Osteocyte (in vitro differentiated cells): ENCODE data around the gene FNDC10. TPM values are rescaled to one million over a fixed set of nuclear protein-coding genes. Genes with fewer than 3 reads are reported as not detected.

ENCODE experiments used
- DNase-seq: peaks from one replicate; pipeline ENCODE4 v3.0.0; 2021; ENCODE audit warnings: mixed read lengths; ENCODE audit not compliant: unreplicated experiment; ENCODE audit errors: extremely low spot score
- H3K27ac Mint-ChIP-seq: one replicate; pipeline ENCODE4 v1.8.0; 2021; ENCODE audit warnings: mild to moderate bottlenecking, mixed read lengths; ENCODE audit not compliant: unreplicated experiment
- H3K27me3 Mint-ChIP-seq: one replicate; pipeline ENCODE4 v1.8.0; 2021; ENCODE audit warnings: mixed read lengths; ENCODE audit not compliant: unreplicated experiment
- H3K36me3 Mint-ChIP-seq: one replicate; pipeline ENCODE4 v1.8.0; 2021; ENCODE audit warnings: mixed read lengths; ENCODE audit not compliant: unreplicated experiment
- H3K4me1 Mint-ChIP-seq: one replicate; pipeline ENCODE4 v1.8.0; 2021; ENCODE audit warnings: mixed read lengths; ENCODE audit not compliant: unreplicated experiment
- H3K4me3 Mint-ChIP-seq: one replicate; pipeline ENCODE4 v1.8.0; 2021; ENCODE audit warnings: mild to moderate bottlenecking, moderate library complexity, mixed read lengths; ENCODE audit not compliant: unreplicated experiment
- H3K9me3 Mint-ChIP-seq: one replicate; pipeline ENCODE4 v1.8.0; 2021; ENCODE audit warnings: mixed read lengths; ENCODE audit not compliant: unreplicated experiment
- total RNA-seq: library from RNA; stranded (reverse); gene quantifications from 2 replicates; pipeline ENCODE4 v1.2.1, GENCODE V29; 2021
- TF ChIP-seq, protein P1 (sequence below): fragments of 200-600 bp; sonication (generic); IDR thresholded peaks from 2 replicates; pipeline ENCODE4 v1.5.0; 2021; ENCODE audit warnings: antibody characterized with exemption, mild to moderate bottlenecking, moderate library complexity

The FNDC10 gene
- total RNA-seq, 1 donor from 2014 or later: 25.6 TPM

DNA sequence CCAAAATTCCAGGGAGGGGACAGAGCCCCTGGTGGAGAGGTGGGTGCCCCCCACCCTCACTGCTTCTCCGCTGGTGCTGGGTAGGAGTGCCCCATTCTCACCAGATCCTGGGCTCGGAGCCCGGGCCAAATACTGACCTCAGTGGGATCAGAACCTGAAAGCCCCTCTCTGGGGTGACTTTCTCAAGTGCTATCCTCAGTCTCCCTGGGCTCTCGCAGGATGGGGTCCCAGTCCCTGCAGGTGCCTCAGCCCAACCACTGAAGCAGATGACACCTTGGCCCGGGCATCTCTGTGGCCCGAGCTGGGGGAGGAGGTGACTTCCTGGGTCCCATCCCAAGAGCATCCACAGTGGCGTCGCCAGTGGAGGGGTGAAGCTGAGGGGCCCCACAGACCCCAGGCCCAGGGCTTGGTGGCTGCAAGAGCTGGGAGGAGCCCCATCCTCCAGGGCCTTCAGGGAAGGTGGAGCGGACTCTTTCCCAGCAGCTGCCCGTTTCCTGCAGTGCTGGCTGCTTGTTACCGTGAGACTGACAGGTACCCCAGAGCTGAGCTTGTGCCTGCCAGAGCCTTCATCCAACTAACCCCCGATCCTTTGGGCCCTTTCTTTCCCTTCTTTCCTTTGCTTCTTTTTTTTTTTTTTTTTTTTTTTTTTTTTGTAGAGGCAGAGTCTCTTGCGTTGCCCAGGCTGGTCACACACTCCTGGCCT lies 3.9 kb upstream of the FNDC10 start:
- Mint-ChIP-seq H3K27ac (no peak overlapping the region), H3K9me3 (no peaks in the 10 kb centered on the region), H3K36me3 (no peaks in the 10 kb centered on the region), H3K4me1 (peaks cover 2% of the 10 kb centered on the region), H3K27me3 (no peaks in the 10 kb centered on the region), H3K4me3 (no peak overlapping the region)
- DNase-seq: no peak
- TF ChIP-seq, protein P1, sequence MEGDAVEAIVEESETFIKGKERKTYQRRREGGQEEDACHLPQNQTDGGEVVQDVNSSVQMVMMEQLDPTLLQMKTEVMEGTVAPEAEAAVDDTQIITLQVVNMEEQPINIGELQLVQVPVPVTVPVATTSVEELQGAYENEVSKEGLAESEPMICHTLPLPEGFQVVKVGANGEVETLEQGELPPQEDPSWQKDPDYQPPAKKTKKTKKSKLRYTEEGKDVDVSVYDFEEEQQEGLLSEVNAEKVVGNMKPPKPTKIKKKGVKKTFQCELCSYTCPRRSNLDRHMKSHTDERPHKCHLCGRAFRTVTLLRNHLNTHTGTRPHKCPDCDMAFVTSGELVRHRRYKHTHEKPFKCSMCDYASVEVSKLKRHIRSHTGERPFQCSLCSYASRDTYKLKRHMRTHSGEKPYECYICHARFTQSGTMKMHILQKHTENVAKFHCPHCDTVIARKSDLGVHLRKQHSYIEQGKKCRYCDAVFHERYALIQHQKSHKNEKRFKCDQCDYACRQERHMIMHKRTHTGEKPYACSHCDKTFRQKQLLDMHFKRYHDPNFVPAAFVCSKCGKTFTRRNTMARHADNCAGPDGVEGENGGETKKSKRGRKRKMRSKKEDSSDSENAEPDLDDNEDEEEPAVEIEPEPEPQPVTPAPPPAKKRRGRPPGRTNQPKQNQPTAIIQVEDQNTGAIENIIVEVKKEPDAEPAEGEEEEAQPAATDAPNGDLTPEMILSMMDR: no peak

DNA sequence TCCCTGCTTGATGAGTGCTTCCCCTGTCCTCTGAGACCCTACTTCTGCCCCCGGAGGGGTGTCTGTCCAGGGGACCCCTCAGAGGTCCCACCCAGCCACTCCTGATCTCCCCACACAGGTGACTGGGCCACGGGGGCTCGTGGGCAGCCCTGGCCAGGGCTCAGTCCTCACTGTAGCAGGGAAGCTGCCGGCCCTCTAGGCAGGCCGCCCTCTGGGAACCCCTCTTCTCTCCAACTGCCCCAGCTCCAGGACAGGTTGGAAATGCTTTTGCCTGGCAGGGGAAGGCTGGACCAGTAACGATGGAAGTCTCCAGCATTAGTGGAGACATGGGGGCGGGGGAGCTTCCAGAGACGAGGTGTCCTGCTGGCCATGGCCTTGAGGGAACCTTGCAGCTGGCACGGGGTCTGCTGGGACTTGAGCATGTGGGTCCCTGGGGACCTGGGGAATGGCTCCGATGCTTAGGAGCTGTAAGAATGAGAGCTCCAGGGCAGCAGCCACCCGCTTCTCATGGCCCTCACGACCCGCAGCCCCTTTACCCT lies 3.1 kb upstream of the FNDC10 start:
- Mint-ChIP-seq H3K4me3 (no peak overlapping the region), H3K4me1 (peaks cover 4% of the 10 kb centered on the region), H3K36me3 (no peaks in the 10 kb centered on the region), H3K27me3 (no peaks in the 10 kb centered on the region), H3K9me3 (no peaks in the 10 kb centered on the region), H3K27ac (no peak overlapping the region)
- DNase-seq: peak; percentile 77
- TF ChIP-seq, protein P1: no peak

GRCh38 chr1:1602304-1602967 lies 2.5 kb upstream of the FNDC10 start:
- TF ChIP-seq, protein P1: no peak
- Mint-ChIP-seq H3K27ac (no peak overlapping the region), H3K36me3 (no peaks in the 10 kb centered on the region), H3K9me3 (no peaks in the 10 kb centered on the region), H3K4me1 (peaks cover 10% of the 10 kb centered on the region), H3K4me3 (no peak overlapping the region), H3K27me3 (no peaks in the 10 kb centered on the region)
- DNase-seq: no peak

DNA sequence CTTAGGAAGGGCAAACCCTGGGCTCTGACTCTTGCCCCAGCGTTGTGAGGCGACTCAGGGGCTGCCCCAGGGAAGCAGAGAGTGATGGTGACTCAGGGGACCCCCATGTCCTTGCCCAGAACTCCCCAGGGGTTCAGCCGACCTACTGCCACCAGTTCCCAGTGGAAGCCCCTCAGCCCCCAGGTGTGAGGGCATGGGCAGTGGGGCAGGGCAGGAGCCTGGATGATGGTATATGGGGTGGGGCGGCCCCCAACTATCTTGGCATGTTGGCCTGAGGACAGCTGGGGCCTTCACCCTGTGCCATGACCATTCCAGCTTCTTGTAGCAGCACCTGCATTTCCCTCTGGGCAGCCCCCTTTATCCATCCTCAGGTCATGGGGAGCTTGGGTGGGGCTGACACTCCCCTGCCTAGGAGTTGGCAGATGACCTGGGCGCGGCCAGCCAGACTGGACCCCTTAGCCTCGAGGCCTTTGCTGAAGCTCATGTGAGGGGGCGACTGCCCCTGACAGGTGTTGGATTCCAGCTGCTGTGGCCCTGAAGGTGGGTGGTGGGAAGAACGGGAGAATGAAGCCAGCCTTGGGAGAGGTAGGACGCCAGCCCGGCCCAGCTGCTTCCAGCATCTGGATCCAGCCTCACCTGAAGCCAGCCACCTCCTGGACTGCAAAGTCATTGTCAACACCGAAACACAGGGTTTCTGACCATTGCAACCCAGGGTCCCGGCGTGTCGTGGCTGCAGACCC lies 1.8 kb upstream of the FNDC10 start:
- no peak overlapping the region for H3K4me3 Mint-ChIP-seq
- H3K27ac Mint-ChIP-seq: no peak overlapping the region
- TF ChIP-seq, protein P1: no peak
- no peaks in the 10 kb centered on the region for H3K36me3 Mint-ChIP-seq
- DNase-seq: no peak
- peaks cover 12% of the 10 kb centered on the region for H3K4me1 Mint-ChIP-seq
- H3K9me3 Mint-ChIP-seq: no peaks in the 10 kb centered on the region
- no peaks in the 10 kb centered on the region for H3K27me3 Mint-ChIP-seq
